H9 (cell line): ENCODE measurements around the gene NUDCD2. TPM values are rescaled to one million over a fixed set of nuclear protein-coding genes. Genes with fewer than 3 reads are reported as not detected.

Experiments
- DNase-seq: peaks from one replicate; pipeline ENCODE4 v3.0.0-alpha.2; 2017
- H2AFZ ChIP-seq: one replicate; pipeline ENCODE4 v1.6.1; 2013; ENCODE audit warnings: mild to moderate bottlenecking, low read length, control low read depth, moderate library complexity
- H2AK5ac ChIP-seq: 2 replicates; pipeline ENCODE4 v1.6.1; 2013; ENCODE audit warnings: low read length, control low read depth, mixed read lengths; ENCODE audit not compliant: insufficient read length
- H2BK120ac ChIP-seq: one replicate; pipeline ENCODE4 v1.6.1; 2013; ENCODE audit warnings: low read depth, mild to moderate bottlenecking, low read length, control low read depth, inconsistent platforms; ENCODE audit not compliant: poor library complexity, severe bottlenecking
- H2BK12ac ChIP-seq: 2 replicates; pipeline ENCODE4 v1.6.1; 2013; ENCODE audit warnings: low read length, control low read depth, mixed read lengths, low read depth; ENCODE audit not compliant: insufficient read length
- H2BK15ac ChIP-seq: 2 replicates; pipeline ENCODE4 v1.6.1; 2013; ENCODE audit warnings: low read depth, low read length, control low read depth
- H2BK20ac ChIP-seq: one replicate; pipeline ENCODE4 v1.6.1; 2013; ENCODE audit warnings: low read depth, mild to moderate bottlenecking, low read length, control low read depth, inconsistent platforms; ENCODE audit not compliant: poor library complexity, severe bottlenecking
- H2BK5ac ChIP-seq: 2 replicates; pipeline ENCODE4 v1.6.1; 2013; ENCODE audit warnings: low read length, control low read depth, mixed read lengths; ENCODE audit not compliant: insufficient read length
- H3K14ac ChIP-seq: 2 replicates; pipeline ENCODE4 v1.6.1; 2013; ENCODE audit warnings: low read length, control low read depth; ENCODE audit not compliant: insufficient read depth
- H3K18ac ChIP-seq: 2 replicates; pipeline ENCODE4 v1.6.1; 2013; ENCODE audit warnings: low read depth, mild to moderate bottlenecking, mixed read lengths, low read length, control low read depth; ENCODE audit not compliant: insufficient read length
- H3K23ac ChIP-seq: 2 replicates; pipeline ENCODE4 v1.6.1; 2013; ENCODE audit warnings: low read length, control low read depth, mixed read lengths, low read depth; ENCODE audit not compliant: insufficient read length
- H3K23me2 ChIP-seq: 2 replicates; pipeline ENCODE4 v1.6.1; 2013; ENCODE audit warnings: low read depth, mild to moderate bottlenecking, mixed read lengths, low read length, control low read depth; ENCODE audit not compliant: insufficient read length, poor library complexity, severe bottlenecking
- H3K27ac ChIP-seq: 2 replicates; pipeline ENCODE4 v1.5.1; 2013; ENCODE audit warnings: low read length, control low read depth, mixed read lengths, low read depth; ENCODE audit not compliant: insufficient read length
- H3K27me3 ChIP-seq: 2 replicates; pipeline ENCODE4 v1.6.1; 2013; ENCODE audit warnings: low read length, control low read depth, inconsistent platforms; ENCODE audit not compliant: insufficient read depth
- H3K4ac ChIP-seq: 2 replicates; pipeline ENCODE4 v1.6.1; 2013; ENCODE audit warnings: low read depth, mild to moderate bottlenecking, control low read depth, inconsistent platforms, low read length, moderate library complexity
- H3K4me1 ChIP-seq: 2 replicates; pipeline ENCODE4 v1.6.1; 2013; ENCODE audit warnings: low read length, control low read depth, inconsistent platforms; ENCODE audit not compliant: insufficient read depth
- H3K4me2 ChIP-seq: 2 replicates; pipeline ENCODE4 v1.6.1; 2013; ENCODE audit warnings: low read length, control low read depth, mixed read lengths; ENCODE audit not compliant: insufficient read length, insufficient read depth
- H3K56ac ChIP-seq: 2 replicates; pipeline ENCODE4 v1.6.1; 2013; ENCODE audit warnings: low read depth, mild to moderate bottlenecking, mixed read lengths, low read length, control low read depth; ENCODE audit not compliant: insufficient read length
- H3K79me1 ChIP-seq: 2 replicates; pipeline ENCODE4 v1.6.1; 2013; ENCODE audit warnings: low read depth, mild to moderate bottlenecking, moderate library complexity, low read length, control low read depth, inconsistent platforms; ENCODE audit not compliant: insufficient read depth, poor library complexity, severe bottlenecking
- H3K79me2 ChIP-seq: 2 replicates; pipeline ENCODE4 v1.6.1; 2013; ENCODE audit warnings: low read length, control low read depth, inconsistent platforms; ENCODE audit not compliant: insufficient read depth
- H3K9ac ChIP-seq: 2 replicates; pipeline ENCODE4 v1.6.1; 2013; ENCODE audit warnings: low read length, control low read depth, mixed read lengths; ENCODE audit not compliant: insufficient read length; ENCODE audit errors: extremely low read depth
- H3K9me3 ChIP-seq: one replicate; pipeline ENCODE4 v1.6.1; 2013; ENCODE audit warnings: low read depth, low read length, inconsistent platforms; ENCODE audit not compliant: control insufficient read depth
- H3T11ph ChIP-seq: one replicate; pipeline ENCODE4 v1.6.1; 2013; ENCODE audit warnings: mild to moderate bottlenecking, low read length, control low read depth, inconsistent platforms
- H4K20me1 ChIP-seq: one replicate; pipeline ENCODE4 v1.6.1; 2013; ENCODE audit not compliant: control insufficient read depth, insufficient read length, insufficient read depth
- H4K5ac ChIP-seq: 2 replicates; pipeline ENCODE4 v1.6.1; 2013; ENCODE audit warnings: low read depth, mild to moderate bottlenecking, mixed read lengths, low read length, control low read depth; ENCODE audit not compliant: insufficient read length
- H4K8ac ChIP-seq: replicated peaks from 2 replicates; pipeline ENCODE4 v1.6.1; 2013; ENCODE audit warnings: low read length, control low read depth, mixed read lengths, low read depth; ENCODE audit not compliant: insufficient read length
- H4K91ac ChIP-seq: 2 replicates; pipeline ENCODE4 v1.6.1; 2013; ENCODE audit warnings: low read depth, mild to moderate bottlenecking, moderate library complexity, mixed read lengths, low read length, control low read depth; ENCODE audit not compliant: insufficient read length
- H3K27ac Mint-ChIP-seq, 3 experiments: 2 replicates in 2 of 3; 3 replicates in 1 of 3; pipeline ENCODE4 v1.8.0; 2020 to 2021; ENCODE audit warnings: mixed read lengths in 3 of 3, mild to moderate bottlenecking in 1 of 3, moderate library complexity in 1 of 3
- H3K27me3 Mint-ChIP-seq: 2 replicates; pipeline ENCODE4 v1.8.0; 2021; ENCODE audit warnings: low read depth, mild to moderate bottlenecking, moderate library complexity, mixed read lengths
- H3K36me3 Mint-ChIP-seq, 3 experiments: 2 replicates in 2 of 3; 3 replicates in 1 of 3; pipeline ENCODE4 v1.8.0; 2020 to 2021; ENCODE audit warnings: low read depth in 3 of 3, mixed read lengths in 3 of 3; ENCODE audit not compliant: insufficient read depth in 1 of 3
- H3K4me1 Mint-ChIP-seq, 2 experiments: 2 replicates each; pipeline ENCODE4 v1.8.0; 2020; ENCODE audit warnings: mixed read lengths in 2 of 2
- H3K4me3 Mint-ChIP-seq, 2 experiments: 2 replicates in 1 of 2; 3 replicates in 1 of 2; pipeline ENCODE4 v1.8.0; 2020 to 2021; ENCODE audit warnings: mild to moderate bottlenecking in 2 of 2, mixed read lengths in 2 of 2, moderate library complexity in 1 of 2
- H3K9me3 Mint-ChIP-seq, 2 experiments: 2 replicates in 1 of 2; 3 replicates in 1 of 2; pipeline ENCODE4 v1.8.0; 2020; ENCODE audit warnings: mild to moderate bottlenecking in 2 of 2, mixed read lengths in 2 of 2, moderate library complexity in 1 of 2
- CTCF ChIP-seq: fragments of 200-600 bp; sonication (generic); conservative IDR thresholded peaks from 3 replicates; pipeline ENCODE4 v1.8.0; 2021; ENCODE audit warnings: antibody characterized with exemption, mild to moderate bottlenecking
- WGBS: extraction: QIAGEN DNeasy Blood & Tissue Kit; methylation state at CpG from one replicate; pipeline ENCODE4 v1.1.7; 2013; ENCODE audit warnings: missing lambda C conversion rate, low lambda C conversion rate, mixed read lengths; ENCODE audit not compliant: insufficient read length; ENCODE audit errors: extremely low coverage; 5-methylcytosine and 5-hydroxymethylcytosine counted together
- long read RNA-seq: library from polyadenylated mRNA; unstranded; transcript quantifications from one replicate; pipeline ENCODE4 v2.0.0, GENCODE V29; 2020
- total RNA-seq: library from RNA; stranded (reverse); gene quantifications from 2 replicates; pipeline ENCODE4 v1.2.1, GENCODE V29; 2021

The NUDCD2 gene, protein sequence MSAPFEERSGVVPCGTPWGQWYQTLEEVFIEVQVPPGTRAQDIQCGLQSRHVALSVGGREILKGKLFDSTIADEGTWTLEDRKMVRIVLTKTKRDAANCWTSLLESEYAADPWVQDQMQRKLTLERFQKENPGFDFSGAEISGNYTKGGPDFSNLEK
- 42.2 and 45.6 TPM in 2 replicates for total RNA-seq
- long read RNA-seq, full-length matches to known transcripts, result 88 of 140 reads
- long read RNA-seq, partial matches to known transcripts, result 2 of 140 reads
- long read RNA-seq, other reads (novel, unspliced or antisense), result 50 of 140 reads

DNA sequence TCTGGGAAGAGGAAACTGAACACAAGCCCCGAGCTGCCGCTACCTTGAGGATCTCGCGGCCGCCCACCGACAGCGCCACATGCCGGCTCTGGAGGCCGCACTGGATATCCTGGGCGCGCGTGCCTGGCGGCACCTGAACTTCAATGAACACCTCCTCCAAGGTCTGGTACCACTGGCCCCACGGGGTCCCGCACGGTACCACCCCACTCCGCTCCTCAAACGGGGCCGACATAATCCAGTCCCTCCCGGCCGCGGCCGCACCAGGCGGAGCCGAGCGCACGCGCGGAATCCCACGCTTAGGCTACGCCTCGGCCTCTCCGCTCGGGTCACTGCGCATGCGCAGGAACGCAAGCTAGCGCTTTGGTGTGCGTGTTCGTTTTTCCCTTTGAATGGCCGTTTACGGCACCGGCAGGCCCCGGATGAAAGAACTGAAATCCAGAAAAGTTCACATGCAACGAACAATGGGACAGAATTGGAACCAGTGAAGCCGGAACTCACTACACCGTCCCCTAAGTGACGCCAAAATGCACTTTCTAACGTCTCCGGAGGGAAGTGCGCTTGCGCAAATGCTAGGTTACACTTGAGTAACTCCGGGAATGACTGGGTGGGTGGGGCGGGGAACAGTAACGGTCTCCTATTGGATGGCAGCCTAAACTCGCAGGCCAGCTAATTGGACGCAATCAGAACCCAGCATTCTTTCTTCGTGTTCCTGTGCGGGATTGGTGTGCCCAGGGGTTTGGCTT, at the start of gene NUDCD2:
NUDCD2 (minus strand) TSS at position 284 of the 743 bp plus-strand sequence; CDS start at position 232, 52 bp downstream.
- H3K27me3 Mint-ChIP-seq, result peaks cover 3% of the 10 kb centered on the region; the same call in 1 of the 2 replicates
- H3K4me1 Mint-ChIP-seq, result peaks cover 11 to 25% of the 10 kb centered on the region in 2 experiments
- peaks cover 4% of the 10 kb centered on the region for H3K79me1 ChIP-seq
- TF ChIP-seq CTCF, result peak; percentile 32; the same call in 2 of the 3 replicates
- no peaks in the 10 kb centered on the region; the same call in 1 of the 2 replicates for H3K27me3 ChIP-seq
- H3K27ac Mint-ChIP-seq, result peak within 1 kb of the TSS; percentile 99 to 100 (median 100)
- H4K91ac ChIP-seq, result no peak within 1 kb of the TSS
- peak; percentile 99 for DNase-seq
- H3K9me3 Mint-ChIP-seq, result no peaks in the 10 kb centered on the region
- no peak within 1 kb of the TSS for H2BK120ac ChIP-seq
- H2BK5ac ChIP-seq, result peak within 1 kb of the TSS; percentile 66
- H4K5ac ChIP-seq, result peak within 1 kb of the TSS; percentile 87
- H3K9me3 ChIP-seq, result no peaks in the 10 kb centered on the region
- H3K18ac ChIP-seq, result peak within 1 kb of the TSS; percentile 91
- peak within 1 kb of the TSS; percentile 86 for H3K14ac ChIP-seq
- peak within 1 kb of the TSS; percentile 37 for H3K23ac ChIP-seq
- no peak within 1 kb of the TSS for H2AFZ ChIP-seq
- H3K4me2 ChIP-seq, result peak within 1 kb of the TSS; percentile 93
- peak within 1 kb of the TSS; percentile 98 for H3K27ac ChIP-seq
- no peak within 1 kb of the TSS for H4K8ac ChIP-seq
- no peak within 1 kb of the TSS for H2AK5ac ChIP-seq
- no CpG with 5 or more reads among the region's 59 CpGs for whole genome bisulfite sequencing
- peak within 1 kb of the TSS; percentile 40 for H3T11ph ChIP-seq
- peak within 1 kb of the TSS; percentile 99 for H3K9ac ChIP-seq
- H2BK20ac ChIP-seq, result no peak within 1 kb of the TSS
- peaks cover 26 to 45% (median 33%) of the 10 kb centered on the region in 3 experiments for H3K36me3 Mint-ChIP-seq
- peaks cover 4% of the 10 kb centered on the region for H3K23me2 ChIP-seq
- H2BK12ac ChIP-seq, result peak within 1 kb of the TSS; percentile 45
- peak within 1 kb of the TSS; percentile 98 for H3K56ac ChIP-seq
- H4K20me1 ChIP-seq, result no peaks in the 10 kb centered on the region
- H3K4me1 ChIP-seq, result no peaks in the 10 kb centered on the region
- peak within 1 kb of the TSS; percentile 79; the same call in 1 of the 2 replicates for H3K4ac ChIP-seq
- H3K79me2 ChIP-seq, result no peaks in the 10 kb centered on the region; the same call in 1 of the 2 replicates
- peak within 1 kb of the TSS; percentile 93 to 99 for H3K4me3 Mint-ChIP-seq
- no peak within 1 kb of the TSS for H2BK15ac ChIP-seq
